ENCODE results near the gene CPOX. TPM values are rescaled to one million over a fixed set of nuclear protein-coding genes. Genes with fewer than 3 reads are reported as not detected.

Gene CPOX
- total RNA-seq, 1 experiment from 2014 or later = 24.7 TPM

DNA sequence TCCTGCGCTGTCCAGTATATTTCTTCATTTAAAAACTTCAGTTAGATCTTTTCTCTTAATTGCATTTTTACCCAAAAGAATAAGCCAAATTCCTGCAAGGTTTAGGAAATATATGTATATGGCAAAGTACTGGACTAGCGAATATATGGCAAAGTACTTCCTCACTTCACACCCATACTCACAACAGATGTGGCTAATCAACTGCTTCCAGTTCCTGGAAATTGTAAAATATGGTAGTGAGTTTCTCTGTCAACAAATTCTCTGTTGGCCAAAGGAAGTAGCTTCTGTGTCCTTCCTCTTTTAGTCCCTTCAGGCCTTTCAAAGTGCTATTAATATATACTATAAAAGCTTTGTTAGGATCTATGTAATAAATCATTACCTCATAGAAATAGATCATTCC lies 39.7 kb downstream of the CPOX start:
- H3K4ac ChIP-seq (ENCODE audit: low read depth, low read length) = no peak overlapping the region
- H3K9ac ChIP-seq (ENCODE audit: extremely low read depth, insufficient read length, low read length) = no peak overlapping the region
- no CpG with 5 or more reads among the region's 2 CpGs for WGBS (ENCODE audit: extremely low coverage, insufficient read length, low lambda C conversion rate)

More for the DNA sequence above, 39.7 kb downstream of the CPOX start:
- no peak overlapping the region for H3K56ac ChIP-seq (ENCODE audit: insufficient read length, low read depth, low read length)
- no peak overlapping the region for H3K4me3 Mint-ChIP-seq
- H3K4me1 ChIP-seq (ENCODE audit: insufficient read depth, low read length) = no peaks in the 10 kb centered on the region
- H4K8ac ChIP-seq (replicated peaks; ENCODE audit: insufficient read length, low read depth, low read length) = no peak overlapping the region
- TF ChIP-seq, protein P1, sequence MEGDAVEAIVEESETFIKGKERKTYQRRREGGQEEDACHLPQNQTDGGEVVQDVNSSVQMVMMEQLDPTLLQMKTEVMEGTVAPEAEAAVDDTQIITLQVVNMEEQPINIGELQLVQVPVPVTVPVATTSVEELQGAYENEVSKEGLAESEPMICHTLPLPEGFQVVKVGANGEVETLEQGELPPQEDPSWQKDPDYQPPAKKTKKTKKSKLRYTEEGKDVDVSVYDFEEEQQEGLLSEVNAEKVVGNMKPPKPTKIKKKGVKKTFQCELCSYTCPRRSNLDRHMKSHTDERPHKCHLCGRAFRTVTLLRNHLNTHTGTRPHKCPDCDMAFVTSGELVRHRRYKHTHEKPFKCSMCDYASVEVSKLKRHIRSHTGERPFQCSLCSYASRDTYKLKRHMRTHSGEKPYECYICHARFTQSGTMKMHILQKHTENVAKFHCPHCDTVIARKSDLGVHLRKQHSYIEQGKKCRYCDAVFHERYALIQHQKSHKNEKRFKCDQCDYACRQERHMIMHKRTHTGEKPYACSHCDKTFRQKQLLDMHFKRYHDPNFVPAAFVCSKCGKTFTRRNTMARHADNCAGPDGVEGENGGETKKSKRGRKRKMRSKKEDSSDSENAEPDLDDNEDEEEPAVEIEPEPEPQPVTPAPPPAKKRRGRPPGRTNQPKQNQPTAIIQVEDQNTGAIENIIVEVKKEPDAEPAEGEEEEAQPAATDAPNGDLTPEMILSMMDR (conservative IDR thresholded peaks at IDR 0.05) = no peak
- no peak overlapping the region for H3T11ph ChIP-seq (ENCODE audit: low read length)
- H3K27me3 ChIP-seq (ENCODE audit: insufficient read depth, low read length) = no peaks in the 10 kb centered on the region
- no peaks in the 10 kb centered on the region for H3K36me3 Mint-ChIP-seq (ENCODE audit: insufficient read depth in 1 of 3, low read depth in 3 of 3)
- no peak overlapping the region for H2BK5ac ChIP-seq (ENCODE audit: insufficient read length, low read length)
- no peak overlapping the region for H3K27ac ChIP-seq (ENCODE audit: insufficient read length, low read depth, low read length)
- H4K20me1 ChIP-seq (ENCODE audit: control insufficient read depth, insufficient read depth, insufficient read length) = no peaks in the 10 kb centered on the region
- no peaks in the 10 kb centered on the region for H3K9me3 Mint-ChIP-seq
- no peak overlapping the region for H2BK120ac ChIP-seq (ENCODE audit: low read depth, low read length, poor library complexity, severe bottlenecking)
- no peak overlapping the region for H2BK12ac ChIP-seq (ENCODE audit: insufficient read length, low read depth, low read length)
- DNase-seq = no peak
- peaks cover 0 to 5% of the 10 kb centered on the region in 2 experiments; a peak in 1 of 4 replicates for H3K4me1 Mint-ChIP-seq
- H3K4me2 ChIP-seq (ENCODE audit: insufficient read depth, insufficient read length, low read length) = no peak overlapping the region
- H3K27me3 Mint-ChIP-seq (ENCODE audit: low read depth) = no peaks in the 10 kb centered on the region
- no peak overlapping the region for H2BK20ac ChIP-seq (ENCODE audit: low read depth, low read length, poor library complexity, severe bottlenecking)
- H3K9me3 ChIP-seq (ENCODE audit: control insufficient read depth, low read depth, low read length) = no peaks in the 10 kb centered on the region
- H3K79me2 ChIP-seq (ENCODE audit: insufficient read depth, low read length) = no peaks in the 10 kb centered on the region
- H3K23ac ChIP-seq (ENCODE audit: insufficient read length, low read depth, low read length) = no peak overlapping the region
- no peak overlapping the region for H2BK15ac ChIP-seq (ENCODE audit: low read depth, low read length)
- H3K79me1 ChIP-seq (ENCODE audit: insufficient read depth, low read depth, low read length, poor library complexity, severe bottlenecking) = no peaks in the 10 kb centered on the region
- no peak overlapping the region for H2AK5ac ChIP-seq (ENCODE audit: insufficient read length, low read length)
- no peak overlapping the region for H3K14ac ChIP-seq (ENCODE audit: insufficient read depth, low read length)
- H3K27ac Mint-ChIP-seq = no peak overlapping the region
- H2AFZ ChIP-seq (ENCODE audit: low read length) = no peak overlapping the region
- H4K91ac ChIP-seq (ENCODE audit: insufficient read length, low read depth, low read length) = no peak overlapping the region
- no peaks in the 10 kb centered on the region for H3K23me2 ChIP-seq (ENCODE audit: insufficient read length, low read depth, low read length, poor library complexity, severe bottlenecking)
- no peak overlapping the region for H3K18ac ChIP-seq (ENCODE audit: insufficient read length, low read depth, low read length)
- H4K5ac ChIP-seq (ENCODE audit: insufficient read length, low read depth, low read length) = no peak overlapping the region

Measured in H9 (cell line).